Measurements from ENCODE around the gene COL4A4.

Gene COL4A4

DNA sequence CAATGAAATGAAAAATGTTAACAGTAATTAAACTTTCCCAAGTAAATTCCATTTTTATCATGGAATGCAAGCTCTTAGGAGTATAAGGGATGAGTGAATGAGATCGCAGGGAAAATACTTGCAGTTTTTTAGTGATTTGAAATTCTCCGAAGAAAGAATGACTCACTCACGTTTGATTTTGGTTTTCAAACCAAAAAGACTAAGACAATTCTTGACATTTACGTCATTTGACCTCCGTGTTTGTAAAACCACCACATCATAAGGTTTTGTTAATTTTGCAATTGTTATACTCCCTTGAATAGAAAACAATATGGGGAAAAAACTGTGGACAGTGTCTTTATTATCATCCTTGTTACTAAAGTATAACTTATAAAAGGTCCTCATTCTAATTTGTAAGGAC, 29.4 kb downstream of the COL4A4 start:
- no peaks in the 10 kb centered on the region for H3K4me1 ChIP-seq (ENCODE audit: insufficient read depth, poor library complexity, severe bottlenecking)
- no peak for DNase-seq (ENCODE audit: low spot score)
- H3K9me3 ChIP-seq (ENCODE audit: severe bottlenecking), result no peaks in the 10 kb centered on the region
- no peaks in the 10 kb centered on the region for H3K36me3 ChIP-seq (ENCODE audit: low read depth)
- H3K27me3 ChIP-seq (ENCODE audit: insufficient read depth, poor library complexity, severe bottlenecking), result no peaks in the 10 kb centered on the region
- TF ChIP-seq, protein P1, sequence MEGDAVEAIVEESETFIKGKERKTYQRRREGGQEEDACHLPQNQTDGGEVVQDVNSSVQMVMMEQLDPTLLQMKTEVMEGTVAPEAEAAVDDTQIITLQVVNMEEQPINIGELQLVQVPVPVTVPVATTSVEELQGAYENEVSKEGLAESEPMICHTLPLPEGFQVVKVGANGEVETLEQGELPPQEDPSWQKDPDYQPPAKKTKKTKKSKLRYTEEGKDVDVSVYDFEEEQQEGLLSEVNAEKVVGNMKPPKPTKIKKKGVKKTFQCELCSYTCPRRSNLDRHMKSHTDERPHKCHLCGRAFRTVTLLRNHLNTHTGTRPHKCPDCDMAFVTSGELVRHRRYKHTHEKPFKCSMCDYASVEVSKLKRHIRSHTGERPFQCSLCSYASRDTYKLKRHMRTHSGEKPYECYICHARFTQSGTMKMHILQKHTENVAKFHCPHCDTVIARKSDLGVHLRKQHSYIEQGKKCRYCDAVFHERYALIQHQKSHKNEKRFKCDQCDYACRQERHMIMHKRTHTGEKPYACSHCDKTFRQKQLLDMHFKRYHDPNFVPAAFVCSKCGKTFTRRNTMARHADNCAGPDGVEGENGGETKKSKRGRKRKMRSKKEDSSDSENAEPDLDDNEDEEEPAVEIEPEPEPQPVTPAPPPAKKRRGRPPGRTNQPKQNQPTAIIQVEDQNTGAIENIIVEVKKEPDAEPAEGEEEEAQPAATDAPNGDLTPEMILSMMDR (IDR thresholded peaks at IDR 0.05; ENCODE audit: poor library complexity, severe bottlenecking), result no peak
- no peak overlapping the region for H3K27ac ChIP-seq (ENCODE audit: poor library complexity, severe bottlenecking)
- no peak overlapping the region for H3K4me3 ChIP-seq (ENCODE audit: severe bottlenecking)
- ATAC-seq (ENCODE audit: low read depth), result no peak

DNA sequence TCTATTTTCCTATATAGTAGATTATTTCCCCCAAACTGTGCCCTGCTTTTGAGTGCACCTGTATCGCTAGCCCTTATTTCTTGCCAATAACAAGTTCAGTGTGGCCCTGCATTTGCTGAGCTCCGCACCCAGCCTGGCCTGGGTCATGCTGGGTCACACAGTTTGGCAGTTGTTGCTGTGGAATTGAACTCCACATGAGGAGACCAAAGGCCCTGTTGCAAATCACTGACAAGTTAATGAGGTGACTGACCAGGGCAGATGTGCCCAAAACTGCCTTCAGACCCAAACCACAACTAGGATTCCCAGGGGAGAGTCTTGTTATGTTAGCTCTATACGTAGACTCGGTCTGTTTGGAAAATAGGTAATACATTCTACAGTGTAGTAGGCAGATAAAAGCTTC, 31.0 kb downstream of the COL4A4 start:
- H3K27ac ChIP-seq (ENCODE audit: poor library complexity, severe bottlenecking), result no peak overlapping the region
- TF ChIP-seq, protein P1 (IDR thresholded peaks at IDR 0.05; ENCODE audit: poor library complexity, severe bottlenecking), result no peak
- H3K36me3 ChIP-seq (ENCODE audit: low read depth), result no peaks in the 10 kb centered on the region
- H3K4me3 ChIP-seq (ENCODE audit: severe bottlenecking), result no peak overlapping the region
- no peak for DNase-seq (ENCODE audit: low spot score)
- no peak for ATAC-seq (ENCODE audit: low read depth)
- no peaks in the 10 kb centered on the region for H3K9me3 ChIP-seq (ENCODE audit: severe bottlenecking)
- no peaks in the 10 kb centered on the region for H3K4me1 ChIP-seq (ENCODE audit: insufficient read depth, poor library complexity, severe bottlenecking)
- no peaks in the 10 kb centered on the region for H3K27me3 ChIP-seq (ENCODE audit: insufficient read depth, poor library complexity, severe bottlenecking)

DNA sequence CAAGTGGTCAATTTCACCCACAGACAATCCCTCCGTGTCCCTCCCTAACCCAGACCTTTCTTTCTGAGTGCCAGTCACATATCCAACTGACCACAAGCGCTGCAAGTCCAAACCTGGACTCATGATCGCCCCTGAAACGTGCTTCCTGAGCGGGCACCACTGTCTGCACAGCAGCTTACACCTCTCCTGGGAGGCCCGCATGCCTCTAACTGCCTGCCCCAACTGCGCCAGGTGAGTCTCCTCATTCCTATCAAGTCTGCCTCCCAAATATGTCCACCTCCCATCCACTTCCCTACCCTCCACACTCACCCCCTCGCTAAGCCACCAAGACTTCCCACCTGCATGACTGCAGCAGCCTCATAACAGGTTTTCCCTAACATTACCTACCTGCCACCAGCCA, 33.4 kb downstream of the COL4A4 start:
- no peaks in the 10 kb centered on the region for H3K9me3 ChIP-seq (ENCODE audit: severe bottlenecking)
- ATAC-seq (ENCODE audit: low read depth) (no peak), DNase-seq (ENCODE audit: low spot score) (no peak)
- TF ChIP-seq, protein P1 (IDR thresholded peaks at IDR 0.05; ENCODE audit: poor library complexity, severe bottlenecking), result no peak
- no peak overlapping the region for H3K27ac ChIP-seq (ENCODE audit: poor library complexity, severe bottlenecking)
- H3K27me3 ChIP-seq (ENCODE audit: insufficient read depth, poor library complexity, severe bottlenecking), result no peaks in the 10 kb centered on the region
- H3K4me3 ChIP-seq (ENCODE audit: severe bottlenecking), result no peak overlapping the region
- no peaks in the 10 kb centered on the region for H3K36me3 ChIP-seq (ENCODE audit: low read depth)
- H3K4me1 ChIP-seq (ENCODE audit: insufficient read depth, poor library complexity, severe bottlenecking), result no peaks in the 10 kb centered on the region

DNA sequence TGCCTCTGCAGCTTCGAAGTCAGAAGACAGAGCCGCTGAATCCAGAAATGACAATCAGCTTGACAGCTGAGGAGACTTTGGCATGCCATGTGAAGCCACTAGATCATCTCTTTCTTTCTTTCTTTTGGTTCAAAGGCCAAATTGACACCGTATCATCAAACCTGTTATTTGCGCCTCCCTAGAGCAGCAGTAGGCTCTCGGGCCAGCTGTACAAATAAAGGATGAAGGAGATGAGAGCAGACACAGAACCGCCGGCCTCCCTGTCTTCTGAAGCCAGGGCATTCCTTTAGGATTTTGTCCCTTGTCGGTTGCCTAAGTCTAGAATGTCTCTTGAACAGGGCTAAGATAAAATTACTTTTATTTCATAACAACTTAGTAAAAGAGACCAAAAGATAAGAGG, 36.8 kb downstream of the COL4A4 start:
- Histone ChIP-seq H3K9me3 (ENCODE audit: severe bottlenecking) (no peaks in the 10 kb centered on the region), H3K27ac (ENCODE audit: poor library complexity, severe bottlenecking) (no peak overlapping the region), H3K4me1 (ENCODE audit: insufficient read depth, poor library complexity, severe bottlenecking) (no peaks in the 10 kb centered on the region), H3K27me3 (ENCODE audit: insufficient read depth, poor library complexity, severe bottlenecking) (no peaks in the 10 kb centered on the region), H3K36me3 (ENCODE audit: low read depth) (no peaks in the 10 kb centered on the region), H3K4me3 (ENCODE audit: severe bottlenecking) (no peak overlapping the region)
- TF ChIP-seq, protein P1 (IDR thresholded peaks at IDR 0.05; ENCODE audit: poor library complexity, severe bottlenecking), result no peak
- DNase-seq (ENCODE audit: low spot score) (no peak), ATAC-seq (ENCODE audit: low read depth) (no peak)

DNA sequence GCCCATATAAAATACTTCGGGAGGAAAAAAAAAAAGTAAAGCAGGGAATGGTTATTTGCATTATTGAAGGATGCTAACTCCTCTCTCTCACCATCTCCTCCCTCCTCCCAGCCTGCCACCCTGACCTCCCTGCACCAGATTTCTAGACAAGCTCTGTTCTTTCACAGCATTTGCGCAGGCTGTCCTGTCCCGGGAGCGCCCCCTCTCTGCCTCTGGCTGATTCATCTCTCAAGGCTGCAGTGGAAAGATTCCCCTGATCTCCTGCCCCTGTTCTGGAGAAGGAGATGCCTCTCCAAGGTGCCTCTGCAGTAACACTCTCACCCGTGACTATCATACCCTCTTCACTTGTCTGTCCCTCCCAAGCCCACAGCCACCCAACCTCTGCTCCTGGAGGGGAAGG, 38.5 kb downstream of the COL4A4 start:
- ATAC-seq (ENCODE audit: low read depth), result no peak
- Histone ChIP-seq H3K36me3 (ENCODE audit: low read depth) (no peaks in the 10 kb centered on the region), H3K9me3 (ENCODE audit: severe bottlenecking) (no peaks in the 10 kb centered on the region), H3K4me1 (ENCODE audit: insufficient read depth, poor library complexity, severe bottlenecking) (no peaks in the 10 kb centered on the region), H3K4me3 (ENCODE audit: severe bottlenecking) (no peak overlapping the region), H3K27me3 (ENCODE audit: insufficient read depth, poor library complexity, severe bottlenecking) (no peaks in the 10 kb centered on the region), H3K27ac (ENCODE audit: poor library complexity, severe bottlenecking) (no peak overlapping the region)
- no peak for DNase-seq (ENCODE audit: low spot score)
- TF ChIP-seq, protein P1 (IDR thresholded peaks at IDR 0.05; ENCODE audit: poor library complexity, severe bottlenecking), result peak; percentile 25

Measured in RWPE2 (cell line).